ENCODE data around the gene MTR. TPM values are rescaled to one million over a fixed set of nuclear protein-coding genes. Genes with fewer than 3 reads are reported as not detected.

MTR gene
- total and polyA plus RNA-seq, 2 donors (not counting 1 experiment from before 2014, with no cell fraction given): 9.9 to 49.1 TPM

DNA sequence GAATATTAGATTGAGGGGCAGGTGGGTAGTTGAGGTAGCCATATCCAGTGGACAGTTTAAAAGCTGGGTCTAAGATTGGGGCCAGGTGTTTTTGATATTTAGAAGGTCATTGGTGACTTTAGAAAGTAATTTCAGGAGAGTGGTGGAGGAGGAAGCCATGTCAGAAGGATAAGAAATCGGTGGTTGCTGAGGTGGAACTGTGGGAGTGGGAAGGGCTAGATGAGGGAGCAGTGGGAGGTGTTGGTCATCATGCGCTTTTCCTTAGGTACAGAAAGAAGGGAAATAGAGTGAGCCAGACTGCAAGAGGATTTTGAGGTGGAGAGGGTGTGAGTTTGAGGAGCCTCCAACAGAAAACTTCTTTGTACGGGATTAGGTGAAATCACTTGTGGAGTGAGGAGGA is 7.2 kb downstream of the MTR start:
- DNase-seq: no peak
- Histone ChIP-seq H3K9me3 (ENCODE audit: control extremely low read depth in 1 of 3, control insufficient read depth in 2 of 3, insufficient read depth in 1 of 3, low read length in 2 of 3) (no peaks in the 10 kb centered on the region), H3K4me1 (ENCODE audit: control insufficient read depth in 2 of 2, insufficient read depth in 2 of 2, low read length in 2 of 2) (peaks cover under 1 to 10% of the 10 kb centered on the region in 2 donors), H3K79me2 (ENCODE audit: control insufficient read depth, insufficient read depth, low read length) (peaks cover 72% of the 10 kb centered on the region), H3K4me3 (ENCODE audit: control extremely low read depth in 1 of 5, extremely low read depth in 1 of 5, insufficient read depth in 1 of 5, low read depth in 2 of 5, low read length in 4 of 5) (no peak overlapping the region), H3K27me3 (replicated peaks in 1 of 4; ENCODE audit: control extremely low read depth in 1 of 4, control insufficient read depth in 3 of 4, insufficient read depth in 4 of 4, low read length in 3 of 4) (no peaks in the 10 kb centered on the region), H3K27ac (ENCODE audit: low read length in 2 of 2) (no peak overlapping the region), H3K4me2 (replicated peaks; ENCODE audit: low read depth, low read length, poor library complexity, severe bottlenecking) (no peak overlapping the region), H3K36me3 (replicated peaks in 1 of 2; ENCODE audit: control extremely low read depth in 1 of 2, control insufficient read depth in 1 of 2, extremely low read depth in 1 of 2, insufficient read depth in 2 of 2, low read length in 1 of 2) (peaks cover 0 to 20% of the 10 kb centered on the region in 2 experiments), H2AFZ (ENCODE audit: insufficient read depth, low read depth, low read length, poor library complexity, severe bottlenecking) (no peak overlapping the region), H3K9ac (ENCODE audit: low read length) (no peak overlapping the region), H4K20me1 (ENCODE audit: control insufficient read depth, insufficient read depth, low read length, poor library complexity, severe bottlenecking) (peaks cover 56% of the 10 kb centered on the region)
- Mint-ChIP-seq H3K4me1 (peaks cover 38% of the 10 kb centered on the region), H3K27me3 (no peaks in the 10 kb centered on the region), H3K4me3 (no peak overlapping the region), H3K9me3 (ENCODE audit: insufficient read depth) (no peaks in the 10 kb centered on the region), H3K27ac (no peak overlapping the region)
- POLR2A ChIA-PET: no interaction called here
- WGBS (ENCODE audit: insufficient coverage): 97% methylated on average over 2 of the region's 3 CpGs
- CTCF ChIA-PET: no interaction called here
- ATAC-seq (ENCODE audit: low read depth): no peak
- TF ChIP-seq EZH2 (IDR thresholded peaks at IDR 0.05; ENCODE audit: borderline replicate concordance, insufficient read depth, low read depth, low read length, poor library complexity, severe bottlenecking): no peak
- TF ChIP-seq, protein P1, sequence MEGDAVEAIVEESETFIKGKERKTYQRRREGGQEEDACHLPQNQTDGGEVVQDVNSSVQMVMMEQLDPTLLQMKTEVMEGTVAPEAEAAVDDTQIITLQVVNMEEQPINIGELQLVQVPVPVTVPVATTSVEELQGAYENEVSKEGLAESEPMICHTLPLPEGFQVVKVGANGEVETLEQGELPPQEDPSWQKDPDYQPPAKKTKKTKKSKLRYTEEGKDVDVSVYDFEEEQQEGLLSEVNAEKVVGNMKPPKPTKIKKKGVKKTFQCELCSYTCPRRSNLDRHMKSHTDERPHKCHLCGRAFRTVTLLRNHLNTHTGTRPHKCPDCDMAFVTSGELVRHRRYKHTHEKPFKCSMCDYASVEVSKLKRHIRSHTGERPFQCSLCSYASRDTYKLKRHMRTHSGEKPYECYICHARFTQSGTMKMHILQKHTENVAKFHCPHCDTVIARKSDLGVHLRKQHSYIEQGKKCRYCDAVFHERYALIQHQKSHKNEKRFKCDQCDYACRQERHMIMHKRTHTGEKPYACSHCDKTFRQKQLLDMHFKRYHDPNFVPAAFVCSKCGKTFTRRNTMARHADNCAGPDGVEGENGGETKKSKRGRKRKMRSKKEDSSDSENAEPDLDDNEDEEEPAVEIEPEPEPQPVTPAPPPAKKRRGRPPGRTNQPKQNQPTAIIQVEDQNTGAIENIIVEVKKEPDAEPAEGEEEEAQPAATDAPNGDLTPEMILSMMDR (IDR thresholded peaks at IDR 0.05): no peak
- intact Hi-C loops (cut with micrococcal nuclease): no loop called here

DNA sequence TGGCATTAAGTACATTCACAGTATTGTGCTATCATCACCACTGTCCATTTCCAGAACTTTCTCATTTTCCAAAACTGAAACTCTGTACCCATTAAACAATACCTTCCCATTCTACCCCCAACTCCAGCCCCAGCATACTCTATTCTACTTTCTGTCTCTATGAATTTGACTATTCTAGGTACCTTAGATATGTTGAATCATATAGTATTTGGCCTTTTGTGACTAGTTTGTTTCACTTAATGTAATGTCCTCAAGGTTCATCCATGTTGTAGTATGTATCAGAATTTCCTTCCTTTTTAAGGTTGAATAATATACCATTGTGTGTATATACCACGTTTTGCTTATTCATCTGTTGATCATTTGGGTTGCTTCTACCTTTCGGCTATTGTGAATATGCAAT is 11.5 kb downstream of the MTR start:
- ChIA-PET POLR2A (no interaction called here), CTCF (no interaction called here)
- Histone ChIP-seq H3K9me3 (ENCODE audit: control extremely low read depth in 1 of 3, control insufficient read depth in 2 of 3, insufficient read depth in 1 of 3, low read length in 2 of 3) (no peaks in the 10 kb centered on the region), H3K79me2 (ENCODE audit: control insufficient read depth, insufficient read depth, low read length) (peaks cover 34% of the 10 kb centered on the region), H3K4me3 (ENCODE audit: control extremely low read depth in 1 of 5, extremely low read depth in 1 of 5, insufficient read depth in 1 of 5, low read depth in 2 of 5, low read length in 4 of 5) (no peak overlapping the region), H3K27me3 (replicated peaks in 1 of 4; ENCODE audit: control extremely low read depth in 1 of 4, control insufficient read depth in 3 of 4, insufficient read depth in 4 of 4, low read length in 3 of 4) (no peaks in the 10 kb centered on the region), H3K4me1 (ENCODE audit: control insufficient read depth in 2 of 2, insufficient read depth in 2 of 2, low read length in 2 of 2) (no peaks in the 10 kb centered on the region), H4K20me1 (ENCODE audit: control insufficient read depth, insufficient read depth, low read length, poor library complexity, severe bottlenecking) (peaks cover 38% of the 10 kb centered on the region), H3K4me2 (replicated peaks; ENCODE audit: low read depth, low read length, poor library complexity, severe bottlenecking) (no peak overlapping the region), H3K36me3 (replicated peaks in 1 of 2; ENCODE audit: control extremely low read depth in 1 of 2, control insufficient read depth in 1 of 2, extremely low read depth in 1 of 2, insufficient read depth in 2 of 2, low read length in 1 of 2) (peaks cover 6 to 62% of the 10 kb centered on the region in 2 experiments), H3K9ac (ENCODE audit: low read length) (no peak overlapping the region), H3K27ac (ENCODE audit: low read length in 2 of 2) (no peak overlapping the region), H2AFZ (ENCODE audit: insufficient read depth, low read depth, low read length, poor library complexity, severe bottlenecking) (no peak overlapping the region)
- H3K27ac Mint-ChIP-seq: no peak overlapping the region
- no peak overlapping the region for H3K4me3 Mint-ChIP-seq
- DNase-seq (no peak), ATAC-seq (ENCODE audit: low read depth) (no peak)
- peaks cover 11% of the 10 kb centered on the region for H3K4me1 Mint-ChIP-seq
- no peaks in the 10 kb centered on the region for H3K9me3 Mint-ChIP-seq (ENCODE audit: insufficient read depth)
- intact Hi-C loops (cut with micrococcal nuclease): no loop called here
- TF ChIP-seq EZH2 (IDR thresholded peaks at IDR 0.05; ENCODE audit: borderline replicate concordance, insufficient read depth, low read depth, low read length, poor library complexity, severe bottlenecking): no peak
- TF ChIP-seq, protein P1 (IDR thresholded peaks at IDR 0.05): no peak
- no peaks in the 10 kb centered on the region for H3K27me3 Mint-ChIP-seq
- no CpG with 5 or more reads among the region's 2 CpGs for WGBS (ENCODE audit: insufficient coverage)
